DOHH2 (cell line): ENCODE measurements around the gene BRPF3.

ENCODE experiments used
- CTCF ChIP-seq: fragments of 200-600 bp; sonication (generic); IDR thresholded peaks from one replicate; pipeline ENCODE4 v1.5.1; 2014; ENCODE audit warnings: antibody characterized with exemption, mild to moderate bottlenecking, low read depth, low read length; ENCODE audit not compliant: poor library complexity, severe bottlenecking
- EZH2phosphoT487 ChIP-seq: fragments of 200-600 bp; sonication (generic); IDR thresholded peaks from 2 replicates; pipeline ENCODE4 v1.6.1; 2017; ENCODE audit warnings: borderline replicate concordance, mild to moderate bottlenecking, antibody characterized with exemption, low read length, moderate library complexity, mixed read lengths

GRCh38 chr6:36210886-36211595, 14.5 kb downstream of the BRPF3 start:
- TF ChIP-seq CTCF: no peak
- TF ChIP-seq EZH2phosphoT487: no peak
